Measurements from ENCODE around the gene ZFX.
"Not testable (repeated sequence)": the region's sequence is repeated elsewhere in the genome, so short reads cannot be mapped to it uniquely, and the experiment has no call there.

ZFX gene

GRCh38 chrX:24143982-24144381 is 5.5 kb upstream of the ZFX start:
- H3K27me3 ChIP-seq (ENCODE audit: control insufficient read depth, insufficient read depth, low read length); H3K27ac ChIP-seq (ENCODE audit: low read depth, low read length); H3K9me3 ChIP-seq (ENCODE audit: control insufficient read depth, insufficient read depth, low read length); H3K9ac ChIP-seq (ENCODE audit: low read depth, low read length); H3K36me3 ChIP-seq (ENCODE audit: control insufficient read depth, insufficient read depth, low read length); H3K4me3 ChIP-seq (ENCODE audit: low read depth, low read length): not testable (repeated sequence)
- peaks cover 30% of the 10 kb centered on the region for H3K4me1 ChIP-seq (ENCODE audit: control insufficient read depth, insufficient read depth, low read length)

GRCh38 chrX:24144528-24144927 is 5.0 kb upstream of the ZFX start:
- H3K36me3 ChIP-seq (ENCODE audit: control insufficient read depth, insufficient read depth, low read length) = no peaks in the 10 kb centered on the region
- no peak overlapping the region for H3K4me3 ChIP-seq (ENCODE audit: low read depth, low read length)
- no peaks in the 10 kb centered on the region for H3K27me3 ChIP-seq (ENCODE audit: control insufficient read depth, insufficient read depth, low read length)
- H3K9ac ChIP-seq (ENCODE audit: low read depth, low read length) = no peak overlapping the region
- no peaks in the 10 kb centered on the region for H3K9me3 ChIP-seq (ENCODE audit: control insufficient read depth, insufficient read depth, low read length)
- H3K4me1 ChIP-seq (ENCODE audit: control insufficient read depth, insufficient read depth, low read length) = peaks cover 30% of the 10 kb centered on the region
- H3K27ac ChIP-seq (ENCODE audit: low read depth, low read length) = no peak overlapping the region

GRCh38 chrX:24145303-24146186 is 4.0 kb upstream of the ZFX start:
- no peaks in the 10 kb centered on the region for H3K27me3 ChIP-seq (ENCODE audit: control insufficient read depth, insufficient read depth, low read length)
- H3K4me1 ChIP-seq (ENCODE audit: control insufficient read depth, insufficient read depth, low read length) = peaks cover 30% of the 10 kb centered on the region
- peak overlapping the region; percentile 0; the same call in 1 of the 2 replicates for H3K9ac ChIP-seq (ENCODE audit: low read depth, low read length)
- no peaks in the 10 kb centered on the region for H3K9me3 ChIP-seq (ENCODE audit: control insufficient read depth, insufficient read depth, low read length)
- H3K4me3 ChIP-seq (ENCODE audit: low read depth, low read length) = no peak overlapping the region
- H3K27ac ChIP-seq (ENCODE audit: low read depth, low read length) = peak overlapping the region; percentile 66
- no peaks in the 10 kb centered on the region for H3K36me3 ChIP-seq (ENCODE audit: control insufficient read depth, insufficient read depth, low read length)

GRCh38 chrX:24146283-24146949 is 3.1 kb upstream of the ZFX start:
- no peaks in the 10 kb centered on the region for H3K27me3 ChIP-seq (ENCODE audit: control insufficient read depth, insufficient read depth, low read length)
- peak overlapping the region; percentile 14; the same call in 1 of the 2 replicates for H3K4me3 ChIP-seq (ENCODE audit: low read depth, low read length)
- H3K27ac ChIP-seq (ENCODE audit: low read depth, low read length) = peak overlapping the region; percentile 66
- no peaks in the 10 kb centered on the region for H3K9me3 ChIP-seq (ENCODE audit: control insufficient read depth, insufficient read depth, low read length)
- peak overlapping the region; percentile 0; the same call in 1 of the 2 replicates for H3K9ac ChIP-seq (ENCODE audit: low read depth, low read length)
- H3K4me1 ChIP-seq (ENCODE audit: control insufficient read depth, insufficient read depth, low read length) = peaks cover 34% of the 10 kb centered on the region
- H3K36me3 ChIP-seq (ENCODE audit: control insufficient read depth, insufficient read depth, low read length) = no peaks in the 10 kb centered on the region

- Histone ChIP-seq H3K4me1 (ENCODE audit: control insufficient read depth, insufficient read depth, low read length) (peaks cover 38% of the 10 kb centered on the region), H3K4me3 (ENCODE audit: low read depth, low read length) (no peak overlapping the region), H3K9ac (ENCODE audit: low read depth, low read length) (no peak overlapping the region), H3K27ac (ENCODE audit: low read depth, low read length) (peak overlapping the region; percentile 66), H3K27me3 (ENCODE audit: control insufficient read depth, insufficient read depth, low read length) (no peaks in the 10 kb centered on the region), H3K9me3 (ENCODE audit: control insufficient read depth, insufficient read depth, low read length) (no peaks in the 10 kb centered on the region), H3K36me3 (ENCODE audit: control insufficient read depth, insufficient read depth, low read length) (no peaks in the 10 kb centered on the region)
These were observed 2.4 kb upstream of the ZFX start for GRCh38 chrX:24147165-24147564.

- Histone ChIP-seq H3K36me3 (ENCODE audit: control insufficient read depth, insufficient read depth, low read length) (peaks cover 8% of the 10 kb centered on the region), H3K4me1 (ENCODE audit: control insufficient read depth, insufficient read depth, low read length) (peaks cover 46% of the 10 kb centered on the region), H3K9ac (ENCODE audit: low read depth, low read length) (peak overlapping the region; percentile 96; the same call in 1 of the 2 replicates), H3K4me3 (ENCODE audit: low read depth, low read length) (0 out of 2 replicates have a peak overlapping the region, but pooled peaks have one; percentile 86), H3K27me3 (ENCODE audit: control insufficient read depth, insufficient read depth, low read length) (no peaks in the 10 kb centered on the region), H3K27ac (ENCODE audit: low read depth, low read length) (peak overlapping the region; percentile 98), H3K9me3 (ENCODE audit: control insufficient read depth, insufficient read depth, low read length) (no peaks in the 10 kb centered on the region)
These were observed 1.4 kb upstream of the ZFX start for GRCh38 chrX:24148121-24148520.

- Histone ChIP-seq H3K4me1 (ENCODE audit: control insufficient read depth, insufficient read depth, low read length) (peaks cover 51% of the 10 kb centered on the region), H3K9ac (ENCODE audit: low read depth, low read length) (peak overlapping the region; percentile 96)
These were observed 786 bp upstream of the ZFX start for GRCh38 chrX:24148535-24149350.

GRCh38 chrX:24150051-24150790 is 692 bp downstream of the ZFX start:
- Histone ChIP-seq H3K27me3 (ENCODE audit: control insufficient read depth, insufficient read depth, low read length) (no peaks in the 10 kb centered on the region), H3K27ac (ENCODE audit: low read depth, low read length) (peak overlapping the region; percentile 98), H3K4me1 (ENCODE audit: control insufficient read depth, insufficient read depth, low read length) (peaks cover 52% of the 10 kb centered on the region), H3K9me3 (ENCODE audit: control insufficient read depth, insufficient read depth, low read length) (no peaks in the 10 kb centered on the region), H3K4me3 (ENCODE audit: low read depth, low read length) (peak overlapping the region; percentile 86), H3K36me3 (ENCODE audit: control insufficient read depth, insufficient read depth, low read length) (peaks cover 25% of the 10 kb centered on the region), H3K9ac (ENCODE audit: low read depth, low read length) (peak overlapping the region; percentile 96)

More at GRCh38 chrX:24148535-24149350, 786 bp upstream of the ZFX start:
- H3K9me3 ChIP-seq (ENCODE audit: control insufficient read depth, insufficient read depth, low read length) = no peaks in the 10 kb centered on the region
- H3K27ac ChIP-seq (ENCODE audit: low read depth, low read length) = peak overlapping the region; percentile 98
- peak overlapping the region; percentile 86 for H3K4me3 ChIP-seq (ENCODE audit: low read depth, low read length)
- no peaks in the 10 kb centered on the region for H3K27me3 ChIP-seq (ENCODE audit: control insufficient read depth, insufficient read depth, low read length)
- H3K36me3 ChIP-seq (ENCODE audit: control insufficient read depth, insufficient read depth, low read length) = peaks cover 14% of the 10 kb centered on the region

- Histone ChIP-seq H3K36me3 (ENCODE audit: control insufficient read depth, insufficient read depth, low read length) (peaks cover 25% of the 10 kb centered on the region), H3K9me3 (ENCODE audit: control insufficient read depth, insufficient read depth, low read length) (no peaks in the 10 kb centered on the region), H3K4me1 (ENCODE audit: control insufficient read depth, insufficient read depth, low read length) (peaks cover 47% of the 10 kb centered on the region), H3K27ac (ENCODE audit: low read depth, low read length) (peak overlapping the region; percentile 98), H3K9ac (ENCODE audit: low read depth, low read length) (peak overlapping the region; percentile 96), H3K4me3 (ENCODE audit: low read depth, low read length) (peak overlapping the region; percentile 86), H3K27me3 (ENCODE audit: control insufficient read depth, insufficient read depth, low read length) (no peaks in the 10 kb centered on the region)
These were observed 1.4 kb downstream of the ZFX start for GRCh38 chrX:24150898-24151297.

- Histone ChIP-seq H3K9me3 (ENCODE audit: control insufficient read depth, insufficient read depth, low read length) (no peaks in the 10 kb centered on the region), H3K4me3 (ENCODE audit: low read depth, low read length) (peak overlapping the region; percentile 86), H3K27ac (ENCODE audit: low read depth, low read length) (no peak overlapping the region), H3K9ac (ENCODE audit: low read depth, low read length) (0 out of 2 replicates have a peak overlapping the region, but pooled peaks have one; percentile 96), H3K4me1 (ENCODE audit: control insufficient read depth, insufficient read depth, low read length) (peaks cover 41% of the 10 kb centered on the region), H3K27me3 (ENCODE audit: control insufficient read depth, insufficient read depth, low read length) (no peaks in the 10 kb centered on the region), H3K36me3 (ENCODE audit: control insufficient read depth, insufficient read depth, low read length) (peaks cover 25% of the 10 kb centered on the region)
These were observed 2.0 kb downstream of the ZFX start for GRCh38 chrX:24151513-24151912.

All from HUES48 (cell line).